Measurements from ENCODE around the gene RPL10.
A peak's percentile ranks its signal among the peaks of the same experiment; 100 is the strongest.
"Not testable (repeated sequence)": the region's sequence is repeated elsewhere in the genome, so short reads cannot be mapped to it uniquely, and the experiment has no call there.

The RPL10 gene

DNA sequence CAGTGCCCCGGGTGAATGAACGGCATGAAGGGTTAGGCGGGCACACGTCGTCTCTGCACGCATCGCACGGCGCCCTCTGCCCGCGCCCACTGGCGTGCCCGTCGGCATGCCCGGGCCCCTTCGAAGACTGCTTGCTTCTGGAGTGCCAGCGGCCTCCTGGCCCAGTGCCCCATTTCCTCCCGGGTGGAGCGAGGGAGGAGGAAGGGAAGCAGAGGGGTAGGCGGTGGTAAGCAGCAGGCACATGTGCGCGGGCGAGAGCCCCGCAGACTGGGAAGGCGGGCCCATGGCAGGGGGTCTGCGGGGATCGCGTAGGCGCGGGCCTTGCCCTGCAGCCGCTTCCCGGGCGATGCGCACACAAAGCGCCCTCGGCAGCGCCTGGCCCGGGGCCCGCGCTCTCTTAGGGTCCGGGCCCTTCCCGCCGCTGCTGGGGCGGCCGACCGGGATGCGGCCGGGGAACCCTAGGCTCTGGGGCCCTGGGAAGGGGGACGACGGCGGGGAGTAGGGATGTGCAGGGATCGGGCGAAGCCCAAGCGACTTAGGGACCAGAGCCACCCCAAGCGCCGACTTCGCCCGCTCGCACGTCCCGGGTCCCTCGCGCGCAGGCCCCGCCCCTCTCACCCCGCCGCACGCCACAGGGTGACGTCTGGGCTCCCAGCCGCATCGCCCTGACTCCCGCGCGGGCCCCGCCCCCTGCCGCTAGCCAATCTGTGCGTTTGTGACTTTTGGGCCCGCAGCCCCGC, 19.9 kb upstream of the RPL10 start:
- DNase-seq = peak; percentile 74

DNA sequence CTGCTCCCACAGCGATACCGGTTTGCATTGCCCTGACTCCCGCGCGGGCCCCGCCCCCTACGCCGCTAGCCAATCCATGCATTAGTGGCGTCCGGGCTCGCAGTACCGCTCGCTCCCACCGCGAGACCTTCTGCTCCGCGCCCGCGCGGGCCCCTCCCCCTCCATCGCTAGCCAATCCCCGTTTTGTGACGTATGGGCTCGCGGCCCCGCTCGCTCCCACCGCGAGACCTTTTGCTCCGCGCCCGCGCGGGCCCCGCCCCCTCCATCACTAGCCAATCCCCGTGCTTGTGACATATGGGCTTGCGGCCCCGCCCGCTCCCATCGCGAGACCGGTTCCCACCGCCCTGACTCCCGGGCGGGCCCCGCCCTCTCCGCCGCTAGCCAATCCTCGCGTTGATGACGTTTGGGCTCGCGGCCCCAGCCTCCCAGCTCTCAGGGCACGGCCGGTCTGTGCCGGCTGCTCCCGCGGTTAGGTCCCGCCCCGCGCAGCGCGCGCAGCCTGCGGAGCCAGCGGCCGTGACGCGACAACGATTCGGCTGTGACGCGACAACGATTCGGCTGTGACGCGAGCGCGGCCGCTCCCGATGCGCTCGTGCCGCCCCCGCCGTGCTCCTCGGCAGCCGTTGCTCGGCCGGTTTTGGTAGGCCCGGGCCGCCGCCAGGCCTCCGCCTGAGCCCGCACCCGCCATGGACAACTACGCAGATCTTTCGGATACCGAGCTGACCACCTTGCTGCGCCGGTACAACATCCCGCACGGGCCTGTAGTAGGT, 19.2 kb upstream of the RPL10 start, which contains the start of gene EMD:
Gene EMD, plus strand, starts transcription at position 497 of the 770 bp plus-strand sequence. Its CDS starts 190 bp downstream, at position 687.
- peak; percentile 98 for DNase-seq

DNA sequence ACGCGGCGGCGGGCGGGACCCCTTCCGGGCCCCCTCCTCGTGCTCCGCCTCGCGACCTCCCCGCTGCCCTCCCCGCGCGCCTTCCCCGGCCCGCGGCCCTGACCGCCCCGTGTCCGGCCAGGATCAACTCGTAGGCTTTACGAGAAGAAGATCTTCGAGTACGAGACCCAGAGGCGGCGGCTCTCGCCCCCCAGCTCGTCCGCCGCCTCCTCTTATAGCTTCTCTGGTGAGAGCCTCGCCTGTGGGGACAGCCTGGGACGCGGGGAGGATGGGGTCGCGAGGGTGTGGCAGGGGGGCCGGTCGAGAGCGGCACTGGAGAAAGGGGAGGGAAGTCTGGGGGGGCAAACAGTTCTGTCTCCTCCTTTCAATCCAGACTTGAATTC, 18.6 kb upstream of the RPL10 start:
- DNase-seq = no peak

DNA sequence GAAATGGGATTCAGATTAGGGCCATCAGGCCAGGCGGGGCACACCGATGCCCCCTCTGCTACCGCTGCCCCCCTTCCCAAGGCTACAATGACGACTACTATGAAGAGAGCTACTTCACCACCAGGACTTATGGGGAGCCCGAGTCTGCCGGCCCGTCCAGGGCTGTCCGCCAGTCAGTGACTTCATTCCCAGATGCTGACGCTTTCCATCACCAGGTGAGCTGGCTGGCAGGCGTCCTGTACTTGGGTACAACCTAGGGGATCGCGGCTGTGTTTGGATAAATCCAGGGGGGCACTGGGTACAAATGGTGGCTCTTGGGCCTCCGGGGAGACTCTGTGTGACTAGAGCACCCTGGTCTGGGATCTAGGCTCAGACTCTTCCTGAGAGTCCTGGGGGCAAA, 18.0 kb upstream of the RPL10 start:
- DNase-seq = no peak

DNA sequence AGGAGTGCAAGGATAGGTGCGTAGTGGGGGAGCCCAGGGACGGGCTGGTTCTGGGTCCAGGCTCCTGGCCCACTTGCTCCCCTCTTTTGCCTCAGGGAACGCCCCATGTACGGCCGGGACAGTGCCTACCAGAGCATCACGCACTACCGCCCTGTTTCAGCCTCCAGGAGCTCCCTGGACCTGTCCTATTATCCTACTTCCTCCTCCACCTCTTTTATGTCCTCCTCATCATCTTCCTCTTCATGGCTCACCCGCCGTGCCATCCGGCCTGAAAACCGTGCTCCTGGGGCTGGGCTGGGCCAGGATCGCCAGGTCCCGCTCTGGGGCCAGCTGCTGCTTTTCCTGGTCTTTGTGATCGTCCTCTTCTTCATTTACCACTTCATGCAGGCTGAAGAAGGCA, 17.4 kb upstream of the RPL10 start:
- DNase-seq = no peak

DNA sequence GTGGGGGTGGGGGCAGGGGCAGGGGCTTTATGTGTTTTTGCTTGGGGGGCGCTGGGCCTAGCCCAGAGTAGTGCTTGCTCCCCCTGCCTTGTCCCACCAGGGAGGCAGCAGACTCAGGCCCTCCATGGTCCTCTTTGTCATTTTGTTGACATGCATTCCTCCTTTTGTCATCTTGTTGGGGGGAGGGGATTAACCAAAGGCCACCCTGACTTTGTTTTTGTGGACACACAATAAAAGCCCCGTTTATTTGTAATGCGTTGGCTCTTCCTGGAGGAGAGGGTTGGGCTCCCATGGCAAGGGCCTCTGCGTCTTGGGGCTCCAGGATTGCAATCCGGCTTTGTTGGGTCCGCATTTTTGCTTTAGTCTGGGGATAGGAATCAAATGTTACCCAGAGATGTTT, 16.9 kb upstream of the RPL10 start:
- peak; percentile 3 for DNase-seq

DNA sequence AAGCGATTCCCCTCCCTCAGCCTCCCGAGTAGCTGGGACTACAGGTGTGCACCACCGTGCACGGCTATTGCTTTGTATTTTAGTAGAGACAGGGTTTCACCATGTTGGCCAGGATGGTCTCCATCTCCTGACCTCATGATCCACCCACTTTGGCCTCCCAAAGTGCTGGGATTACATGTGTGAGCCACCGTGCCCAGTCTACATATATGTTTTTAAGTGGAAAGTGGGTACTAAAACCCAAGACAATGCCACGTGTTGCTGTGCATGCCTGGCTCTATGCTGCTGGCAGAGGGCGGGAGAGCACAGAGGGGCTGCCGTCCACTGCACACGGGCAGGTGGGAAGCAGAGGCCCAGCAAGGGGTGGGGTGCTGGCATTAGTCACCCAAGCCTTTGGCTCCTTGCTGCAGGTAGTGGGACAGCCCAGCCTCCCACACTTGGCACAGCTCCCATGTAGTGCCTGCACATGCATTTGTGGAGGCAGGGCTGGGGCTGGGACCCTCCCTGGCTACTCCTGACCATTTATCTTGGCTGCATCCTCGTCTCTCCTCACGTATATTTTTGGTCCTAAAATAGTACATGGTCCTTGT, 15.6 kb upstream of the RPL10 start:
- DNase-seq = no peak

DNA sequence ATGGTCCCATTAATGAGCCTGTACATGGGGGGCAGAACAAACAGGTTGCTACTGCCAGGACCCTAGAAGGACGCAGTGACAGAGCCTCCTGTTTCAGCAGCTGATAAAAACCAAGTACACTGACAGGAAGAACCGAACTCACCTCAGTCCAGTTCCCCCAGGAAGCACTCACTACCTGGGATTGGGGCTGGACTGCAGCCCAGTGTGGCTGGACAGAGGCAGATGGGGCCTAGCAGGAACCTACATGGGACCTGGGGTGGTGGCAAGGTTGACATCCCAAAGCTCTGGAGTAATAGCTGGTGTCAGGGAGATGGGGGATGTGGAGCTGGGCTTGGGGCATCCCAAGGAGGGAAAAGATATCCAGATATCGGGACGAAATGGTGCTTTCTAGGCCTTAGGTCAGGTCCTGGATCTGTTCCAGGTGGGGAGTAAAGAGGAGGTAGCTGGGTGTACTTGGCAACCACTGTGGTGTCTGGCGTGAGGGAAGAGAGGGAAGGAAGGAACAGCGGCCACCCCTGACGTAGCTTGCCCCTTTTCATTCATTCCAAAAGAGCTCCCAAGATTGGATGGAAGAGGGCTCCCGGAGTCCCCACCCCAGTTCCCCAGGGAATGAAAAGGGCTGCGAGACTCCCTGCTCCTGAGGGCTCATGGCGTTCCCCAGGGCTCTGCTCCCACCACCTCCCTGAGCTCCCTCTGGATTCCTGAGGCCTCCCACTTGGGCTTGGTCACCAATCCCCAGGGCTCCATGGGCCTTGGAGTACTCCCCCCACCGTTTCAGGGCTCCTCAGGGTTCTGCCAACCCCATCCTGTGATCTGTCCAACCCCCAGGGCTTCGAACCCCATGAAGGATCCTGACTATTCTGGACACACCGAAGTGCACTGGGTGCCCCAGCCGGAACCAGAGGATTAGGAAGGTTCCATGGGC, 14.6 kb upstream of the RPL10 start:
- no peak for DNase-seq

DNA sequence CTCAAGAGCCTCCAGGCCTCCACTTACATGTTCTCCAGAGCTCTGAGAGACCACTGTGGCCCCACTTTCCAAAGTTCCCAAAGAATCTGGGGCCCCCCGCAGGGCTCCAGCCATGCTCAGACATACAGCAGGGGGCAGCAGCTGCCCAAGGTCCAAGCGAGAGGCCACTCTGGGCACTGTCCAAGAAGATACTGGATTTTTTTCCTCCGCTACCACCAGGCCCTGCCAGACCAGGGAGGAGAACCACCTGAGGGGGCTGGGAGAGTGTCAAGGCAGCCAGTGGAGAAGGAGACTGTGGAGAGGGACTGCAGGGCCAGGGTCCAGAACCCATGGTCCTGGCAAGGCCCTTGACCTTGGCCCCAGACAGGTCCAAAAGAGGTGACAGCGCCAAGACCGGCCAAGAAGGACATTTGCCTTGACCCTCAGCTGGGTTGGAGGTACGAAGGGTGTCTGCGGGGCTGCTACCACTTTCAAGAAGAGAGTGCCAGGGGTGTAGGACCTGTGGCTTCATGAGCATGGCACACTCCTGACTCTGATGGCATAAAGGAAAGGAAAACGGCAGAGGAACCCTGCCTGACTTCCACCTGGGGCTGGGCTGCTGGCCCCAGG, 13.8 kb upstream of the RPL10 start:
- no peak for DNase-seq

DNA sequence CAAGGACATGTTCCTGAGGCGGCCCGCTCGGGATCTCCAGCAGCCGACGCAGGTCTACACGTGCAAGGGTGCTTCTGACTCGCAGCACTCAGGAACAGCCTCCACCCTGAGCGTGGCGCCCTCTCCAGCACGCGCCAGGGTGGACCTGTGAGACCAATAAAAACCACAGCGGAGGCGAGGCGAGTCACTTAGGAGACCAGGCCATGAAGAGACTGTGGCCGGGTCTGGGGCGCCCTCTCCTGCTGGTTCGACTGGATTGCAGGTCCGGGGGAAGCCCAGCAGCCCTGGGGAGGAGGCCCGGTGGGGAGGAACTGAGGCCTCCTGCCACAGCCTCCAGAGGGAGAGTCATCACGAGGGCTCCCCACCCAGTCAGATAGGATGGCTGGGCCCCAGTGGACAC, 10.1 kb upstream of the RPL10 start:
- DNase-seq = not testable (repeated sequence)

DNA sequence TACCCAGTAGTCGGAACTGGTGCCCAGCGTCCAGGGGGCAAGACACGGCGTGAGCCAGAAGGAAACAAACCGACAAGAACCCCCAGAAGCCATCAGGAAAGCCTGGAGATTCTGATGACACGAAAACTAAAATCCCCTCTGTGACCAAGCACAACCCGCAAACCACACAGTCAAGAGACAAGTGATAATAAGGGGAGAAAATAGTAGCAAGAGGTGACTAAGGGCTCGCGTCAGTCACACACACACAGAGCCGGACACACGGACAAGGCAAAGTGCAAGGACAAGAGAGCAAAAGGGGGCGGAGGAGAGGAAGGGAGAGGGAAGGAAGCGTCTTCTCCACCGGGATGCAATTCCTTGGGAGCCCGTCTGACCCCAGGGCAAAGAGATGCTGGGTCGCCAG, 9.5 kb upstream of the RPL10 start:
- not testable (repeated sequence) for DNase-seq

DNA sequence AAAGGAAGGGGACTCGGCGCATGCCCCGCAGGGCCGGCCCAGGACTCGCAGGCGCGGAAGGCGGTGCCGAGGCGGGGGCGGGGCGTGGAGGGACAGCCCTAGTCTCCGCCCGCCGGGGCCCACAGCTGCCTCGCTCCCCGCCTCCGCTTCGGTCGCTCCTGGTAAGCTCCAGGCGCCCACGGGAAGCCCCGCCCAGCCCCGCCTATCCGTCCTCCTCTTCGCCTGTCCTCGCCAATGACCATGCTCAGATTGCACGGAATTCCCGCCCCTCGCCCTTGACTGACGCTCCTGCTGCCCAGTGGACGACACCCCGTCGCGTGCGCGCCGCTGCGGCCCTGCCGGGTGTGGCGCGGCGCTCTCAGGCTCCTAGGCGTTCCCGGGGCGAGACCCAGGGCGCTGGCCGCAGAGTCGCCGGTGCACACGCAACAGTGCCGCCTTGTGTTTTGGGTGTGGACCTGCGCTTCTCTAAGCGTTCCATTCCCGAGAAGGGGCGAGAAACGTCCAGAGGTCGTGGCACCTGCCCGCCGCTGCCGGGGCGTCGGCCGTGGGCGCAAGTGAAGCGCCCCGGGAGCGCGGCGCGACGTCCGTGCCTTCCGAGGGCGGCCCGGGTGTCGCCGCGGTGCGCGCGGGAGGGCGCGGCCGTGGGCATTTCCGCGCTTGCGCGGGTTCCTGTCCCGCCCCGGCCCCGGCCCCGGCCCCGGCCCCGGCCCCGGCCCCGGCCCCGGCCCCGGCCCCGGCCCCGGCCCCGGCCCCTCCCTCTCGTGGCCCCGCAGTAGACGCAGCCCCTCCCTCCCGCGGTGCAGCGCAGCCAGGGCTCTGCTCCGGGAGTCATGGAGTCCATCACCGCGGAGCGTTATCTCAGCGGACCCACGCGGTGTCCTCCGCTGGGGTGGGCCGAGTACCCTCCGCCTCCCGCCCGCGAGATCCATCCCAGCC, 8.1 kb upstream of the RPL10 start:
- DNase-seq = not testable (repeated sequence)

DNA sequence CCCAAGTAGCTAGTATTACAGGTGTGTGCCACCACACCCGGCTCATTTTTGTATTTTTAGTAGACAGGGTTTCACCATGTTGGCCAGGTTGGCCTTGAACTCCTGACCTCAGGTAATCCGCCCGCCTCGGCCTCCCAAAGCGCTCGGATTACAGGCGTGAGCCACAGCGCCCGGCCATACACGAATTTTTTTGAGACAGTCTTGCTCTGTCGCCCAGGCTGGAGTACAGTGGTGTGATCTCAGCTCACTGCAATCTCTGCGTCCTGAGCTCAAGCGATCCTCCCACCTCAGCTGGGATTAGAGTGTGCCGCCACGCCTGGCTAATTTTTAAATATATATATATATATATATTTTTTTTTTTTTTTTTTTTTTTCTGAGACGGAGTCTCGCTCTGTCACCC, 1.8 kb upstream of the RPL10 start:
- DNase-seq = not testable (repeated sequence)

DNA sequence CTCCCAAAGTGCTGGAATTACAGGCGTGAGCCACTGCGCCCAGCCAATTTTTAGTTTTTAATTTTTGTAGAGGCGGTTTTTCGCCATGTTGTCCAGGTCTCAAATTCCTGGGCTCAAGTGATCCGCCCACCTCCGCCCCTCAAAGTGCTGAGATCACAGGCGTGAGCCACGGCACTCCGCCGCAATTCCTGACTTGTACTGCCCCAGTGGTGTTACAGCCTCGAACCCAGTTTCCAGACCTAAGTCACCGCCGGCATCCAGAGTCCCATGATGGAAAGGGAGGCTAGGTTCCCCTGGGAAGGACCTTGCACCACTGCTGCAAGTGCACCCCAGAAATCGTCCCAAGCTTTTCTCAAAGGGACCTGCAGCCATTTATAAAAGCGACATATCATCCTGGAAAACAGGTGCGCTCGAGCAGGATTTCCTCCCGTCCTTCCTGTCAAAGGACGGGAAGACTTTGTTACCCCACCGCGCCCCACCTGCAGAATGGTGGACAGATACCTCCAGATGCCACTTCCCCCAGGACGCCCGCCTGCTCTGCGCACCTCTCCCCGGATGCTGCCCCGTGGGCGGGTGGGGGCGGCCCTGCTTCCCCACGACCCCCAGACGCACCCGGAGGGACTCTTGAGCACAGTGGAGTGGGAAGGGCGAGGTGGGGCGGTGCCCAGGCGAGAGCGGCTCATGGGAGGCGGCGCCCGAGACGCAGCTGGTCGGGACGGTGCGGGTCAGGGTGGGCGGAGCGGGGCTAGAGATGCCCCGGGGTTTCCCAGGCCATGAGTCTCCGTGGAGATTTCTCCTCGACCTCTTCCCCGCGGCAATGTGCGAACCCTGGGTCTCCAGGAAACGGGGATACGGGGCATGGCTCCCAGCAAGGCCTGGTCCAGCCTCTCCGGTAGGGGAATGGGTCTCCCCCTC, 947 bp upstream of the RPL10 start:
- DNase-seq = peak; percentile 70

DNA sequence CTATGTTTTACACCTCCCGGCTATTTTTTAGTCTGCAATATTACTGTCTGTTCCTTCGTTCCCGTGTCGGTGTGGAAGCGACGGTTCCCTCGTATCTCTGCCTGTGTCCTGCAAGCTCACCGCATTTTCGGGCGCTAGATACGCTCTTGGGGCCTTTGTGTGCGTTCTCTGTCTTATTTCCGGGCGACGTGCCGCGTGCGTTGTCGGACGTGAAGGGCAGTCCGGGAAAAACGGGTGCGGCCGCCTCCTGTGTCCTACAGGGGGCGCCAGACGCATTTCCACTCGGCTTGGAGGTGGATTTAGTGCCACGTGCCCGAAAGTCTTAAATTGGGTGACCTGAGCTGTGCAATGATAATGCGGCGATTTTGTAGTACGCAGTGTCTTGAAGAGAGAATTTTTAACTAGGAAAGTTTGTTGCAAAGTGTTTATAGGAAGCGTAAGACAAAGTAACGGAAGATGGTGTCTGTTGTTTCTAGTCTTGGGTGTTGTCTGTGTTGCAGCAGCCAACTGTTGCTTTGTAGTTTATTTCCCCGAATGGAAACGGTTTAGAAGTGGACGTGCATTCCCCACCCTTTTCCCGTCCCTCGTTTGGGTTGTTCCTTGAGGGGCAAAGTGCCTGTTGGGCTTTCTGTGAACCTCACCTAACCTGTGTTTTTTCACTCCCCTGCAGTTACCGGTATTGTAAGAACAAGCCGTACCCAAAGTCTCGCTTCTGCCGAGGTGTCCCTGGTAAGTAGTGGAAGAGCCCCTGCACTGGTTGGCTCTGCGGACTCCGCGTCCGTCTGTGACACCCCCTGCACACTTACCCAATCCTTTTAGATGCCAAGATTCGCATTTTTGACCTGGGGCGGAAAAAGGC, 720 bp downstream of the RPL10 start:
- peak; percentile 86 for DNase-seq

DNA sequence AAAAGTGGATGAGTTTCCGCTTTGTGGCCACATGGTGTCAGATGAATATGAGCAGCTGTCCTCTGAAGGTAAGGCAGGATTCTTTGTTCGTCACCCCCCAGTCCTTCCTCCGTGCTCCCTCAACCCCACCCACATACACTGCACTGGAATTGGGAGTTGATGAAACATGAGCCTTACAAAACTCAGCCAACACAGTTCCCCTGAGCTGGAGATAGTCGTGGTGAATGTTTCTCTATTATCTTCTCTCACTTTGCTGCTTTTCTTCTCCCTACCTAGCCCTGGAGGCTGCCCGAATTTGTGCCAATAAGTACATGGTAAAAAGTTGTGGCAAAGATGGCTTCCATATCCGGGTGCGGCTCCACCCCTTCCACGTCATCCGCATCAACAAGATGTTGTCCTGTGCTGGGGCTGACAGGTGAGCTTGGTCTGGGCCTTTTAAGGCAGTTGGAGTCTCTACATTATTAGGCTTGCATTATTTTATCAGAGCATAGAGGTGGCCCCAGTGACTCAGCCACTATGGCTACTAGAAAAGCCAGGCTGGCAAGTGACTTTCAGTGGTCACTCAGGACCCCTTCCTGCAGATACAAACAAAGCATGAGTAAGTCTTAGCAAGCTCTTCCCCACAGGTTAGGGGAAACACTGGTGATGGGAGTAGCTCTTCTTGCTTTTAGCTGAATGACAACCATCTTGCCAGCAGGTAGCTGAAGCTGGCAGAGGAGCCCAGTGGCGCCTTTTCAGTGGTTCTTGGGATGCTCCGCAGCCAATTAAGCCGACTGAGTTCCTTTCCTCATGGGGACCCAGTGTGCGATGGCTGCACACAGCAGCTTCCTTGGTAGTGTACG, 1.6 kb downstream of the RPL10 start:
- DNase-seq = no peak

DNA sequence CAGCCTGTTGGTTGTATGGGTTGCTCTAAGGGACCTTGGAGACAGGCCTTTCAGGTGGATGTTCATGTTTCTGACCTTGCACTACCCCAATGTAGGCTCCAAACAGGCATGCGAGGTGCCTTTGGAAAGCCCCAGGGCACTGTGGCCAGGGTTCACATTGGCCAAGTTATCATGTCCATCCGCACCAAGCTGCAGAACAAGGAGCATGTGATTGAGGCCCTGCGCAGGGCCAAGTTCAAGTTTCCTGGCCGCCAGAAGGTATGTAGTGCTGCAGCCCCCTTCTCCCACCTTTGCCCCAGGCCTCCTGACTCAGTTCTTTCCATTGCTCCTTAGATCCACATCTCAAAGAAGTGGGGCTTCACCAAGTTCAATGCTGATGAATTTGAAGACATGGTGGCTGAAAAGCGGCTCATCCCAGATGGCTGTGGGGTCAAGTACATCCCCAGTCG, 2.2 kb downstream of the RPL10 start:
- DNase-seq = not testable (repeated sequence)
